Liver (tissue), 3 donors: ENCODE data around the gene RSAD2.

Experiments used
- EGR1 ChIP-seq, 2 donors: IDR thresholded peaks; 2 replicates each; pipeline ENCODE4 v1.6.1; 2016 to 2018; ENCODE audit warnings: antibody characterized with exemption in 2 of 2, low read depth in 2 of 2
- GABPA ChIP-seq, 2 donors: IDR thresholded peaks in 1 of 2; conservative IDR thresholded peaks in 1 of 2; 2 replicates each; pipeline ENCODE4 v1.6.1; 2016; ENCODE audit warnings: antibody characterized with exemption in 2 of 2, mild to moderate bottlenecking in 1 of 2, moderate library complexity in 1 of 2
- JUND ChIP-seq, 2 donors: IDR thresholded peaks; 2 replicates each; pipeline ENCODE4 v1.6.1; 2016; ENCODE audit warnings: antibody characterized with exemption in 2 of 2
- RAD21 ChIP-seq, 2 donors: IDR thresholded peaks; 2 replicates each; pipeline ENCODE4 v1.6.1; 2016; ENCODE audit warnings: antibody characterized with exemption in 2 of 2, mild to moderate bottlenecking in 2 of 2
- RXRA ChIP-seq, 2 donors: IDR thresholded peaks; 2 replicates each; pipeline ENCODE4 v1.6.1; 2017 to 2018; ENCODE audit warnings: antibody characterized with exemption in 2 of 2, mild to moderate bottlenecking in 1 of 2
- TAF1 ChIP-seq: conservative IDR thresholded peaks from 2 replicates; pipeline ENCODE4 v1.6.1; 2016; ENCODE audit warnings: antibody characterized with exemption, mild to moderate bottlenecking
- TF ChIP-seq, protein P1 (sequence below): fragments of 150-350 bp; IDR thresholded peaks from 2 replicates; pipeline ENCODE4 v1.5.1; 2017; ENCODE audit warnings: improper control_type of control experiment, low read depth, low read length; ENCODE audit not compliant: missing input control
- TF ChIP-seq, protein P2 (sequence below): IDR thresholded peaks from 2 replicates; pipeline ENCODE4 v1.6.1; 2016; ENCODE audit warnings: antibody characterized with exemption, mild to moderate bottlenecking
- donor health status: healthy.
- donor health status: healthy.

DNA sequence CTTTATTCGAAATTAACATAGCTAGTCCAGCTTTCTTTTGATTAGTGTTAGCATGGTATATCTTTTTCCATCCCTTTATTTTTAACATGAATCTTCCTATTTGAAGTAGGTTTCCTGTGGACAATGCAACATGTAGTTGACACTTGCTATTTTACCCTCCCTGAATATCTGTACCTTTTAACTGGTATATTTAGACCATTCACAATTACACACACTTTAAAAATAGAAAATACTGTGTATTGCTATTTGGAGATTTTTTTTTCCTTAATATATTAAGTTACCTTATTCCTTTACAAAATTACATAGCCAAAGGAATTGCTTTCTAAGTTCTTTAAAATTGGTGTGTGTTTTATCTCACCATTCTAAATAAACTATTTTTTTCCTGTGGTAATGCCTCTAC, 54.6 kb downstream of the RSAD2 start:
- TF ChIP-seq, protein P1, sequence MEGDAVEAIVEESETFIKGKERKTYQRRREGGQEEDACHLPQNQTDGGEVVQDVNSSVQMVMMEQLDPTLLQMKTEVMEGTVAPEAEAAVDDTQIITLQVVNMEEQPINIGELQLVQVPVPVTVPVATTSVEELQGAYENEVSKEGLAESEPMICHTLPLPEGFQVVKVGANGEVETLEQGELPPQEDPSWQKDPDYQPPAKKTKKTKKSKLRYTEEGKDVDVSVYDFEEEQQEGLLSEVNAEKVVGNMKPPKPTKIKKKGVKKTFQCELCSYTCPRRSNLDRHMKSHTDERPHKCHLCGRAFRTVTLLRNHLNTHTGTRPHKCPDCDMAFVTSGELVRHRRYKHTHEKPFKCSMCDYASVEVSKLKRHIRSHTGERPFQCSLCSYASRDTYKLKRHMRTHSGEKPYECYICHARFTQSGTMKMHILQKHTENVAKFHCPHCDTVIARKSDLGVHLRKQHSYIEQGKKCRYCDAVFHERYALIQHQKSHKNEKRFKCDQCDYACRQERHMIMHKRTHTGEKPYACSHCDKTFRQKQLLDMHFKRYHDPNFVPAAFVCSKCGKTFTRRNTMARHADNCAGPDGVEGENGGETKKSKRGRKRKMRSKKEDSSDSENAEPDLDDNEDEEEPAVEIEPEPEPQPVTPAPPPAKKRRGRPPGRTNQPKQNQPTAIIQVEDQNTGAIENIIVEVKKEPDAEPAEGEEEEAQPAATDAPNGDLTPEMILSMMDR: no peak
- TF ChIP-seq RXRA (IDR thresholded peaks at IDR 0.05): no peak
- no peak for TF ChIP-seq EGR1 (IDR thresholded peaks at IDR 0.05; ENCODE audit: low read depth in 2 of 2)
- TF ChIP-seq TAF1: no peak
- no peak for TF ChIP-seq GABPA (IDR thresholded peaks at IDR 0.05 in 1 of 2, conservative IDR thresholded peaks at IDR 0.05 in 1 of 2)
- no peak for TF ChIP-seq RAD21 (IDR thresholded peaks at IDR 0.05)
- TF ChIP-seq JUND (IDR thresholded peaks at IDR 0.05): no peak
- TF ChIP-seq, protein P2, sequence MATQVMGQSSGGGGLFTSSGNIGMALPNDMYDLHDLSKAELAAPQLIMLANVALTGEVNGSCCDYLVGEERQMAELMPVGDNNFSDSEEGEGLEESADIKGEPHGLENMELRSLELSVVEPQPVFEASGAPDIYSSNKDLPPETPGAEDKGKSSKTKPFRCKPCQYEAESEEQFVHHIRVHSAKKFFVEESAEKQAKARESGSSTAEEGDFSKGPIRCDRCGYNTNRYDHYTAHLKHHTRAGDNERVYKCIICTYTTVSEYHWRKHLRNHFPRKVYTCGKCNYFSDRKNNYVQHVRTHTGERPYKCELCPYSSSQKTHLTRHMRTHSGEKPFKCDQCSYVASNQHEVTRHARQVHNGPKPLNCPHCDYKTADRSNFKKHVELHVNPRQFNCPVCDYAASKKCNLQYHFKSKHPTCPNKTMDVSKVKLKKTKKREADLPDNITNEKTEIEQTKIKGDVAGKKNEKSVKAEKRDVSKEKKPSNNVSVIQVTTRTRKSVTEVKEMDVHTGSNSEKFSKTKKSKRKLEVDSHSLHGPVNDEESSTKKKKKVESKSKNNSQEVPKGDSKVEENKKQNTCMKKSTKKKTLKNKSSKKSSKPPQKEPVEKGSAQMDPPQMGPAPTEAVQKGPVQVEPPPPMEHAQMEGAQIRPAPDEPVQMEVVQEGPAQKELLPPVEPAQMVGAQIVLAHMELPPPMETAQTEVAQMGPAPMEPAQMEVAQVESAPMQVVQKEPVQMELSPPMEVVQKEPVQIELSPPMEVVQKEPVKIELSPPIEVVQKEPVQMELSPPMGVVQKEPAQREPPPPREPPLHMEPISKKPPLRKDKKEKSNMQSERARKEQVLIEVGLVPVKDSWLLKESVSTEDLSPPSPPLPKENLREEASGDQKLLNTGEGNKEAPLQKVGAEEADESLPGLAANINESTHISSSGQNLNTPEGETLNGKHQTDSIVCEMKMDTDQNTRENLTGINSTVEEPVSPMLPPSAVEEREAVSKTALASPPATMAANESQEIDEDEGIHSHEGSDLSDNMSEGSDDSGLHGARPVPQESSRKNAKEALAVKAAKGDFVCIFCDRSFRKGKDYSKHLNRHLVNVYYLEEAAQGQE: no peak
